Endothelial cell of umbilical vein (primary cell): ENCODE results near the gene NARS2. TPM values are rescaled to one million over a fixed set of nuclear protein-coding genes. Genes with fewer than 3 reads are reported as not detected.

Source experiments
- BruUV-seq: library from RNA; stranded (reverse); fragments of 400-500 nt; replicated peaks from 2 replicates; lab custom pipeline; 2021; lab: Mats Ljungman, UMichigan
- CTCF ChIA-PET: fragments of 300-600, 350-600 bp; sonication (Branson Sonifier 250); formaldehyde crosslinking; loops from one replicate; lab custom pipeline; 2021; ENCODE audit warnings: antibody characterized with exemption, inconsistent platforms; lab: Charles Lee
- POLR2A ChIA-PET: fragments of 300-600, 350-600 bp; sonication (Branson Sonifier 250); formaldehyde crosslinking; loops from one replicate; lab custom pipeline; 2021; ENCODE audit warnings: antibody characterized with exemption, inconsistent platforms; lab: Charles Lee
- DNase-seq: peaks from one replicate; pipeline ENCODE4 v3.0.0-alpha.2; 2011; ENCODE audit warnings: low read depth, low spot score
- FAIRE-seq: peaks from 2 replicates; lab custom pipeline; 2011; peaks lifted over from hg19 to GRCh38; lab: Jason Lieb, UNC
- H2AFZ ChIP-seq: 2 replicates; pipeline ENCODE4 v1.6.0; 2012; ENCODE audit warnings: low read depth, low read length, control low read depth, inconsistent platforms
- H3K27ac ChIP-seq: 2 replicates; pipeline ENCODE4 v1.5.1; 2011; ENCODE audit warnings: low read depth, mild to moderate bottlenecking, control low read depth, low read length, moderate library complexity; ENCODE audit not compliant: insufficient read depth
- H3K27me3 ChIP-seq, 2 experiments: 2 replicates each; pipeline versions ENCODE4 v1.6.0 to v1.6.1; 2011; ENCODE audit warnings: low read length in 2 of 2, mixed read lengths in 1 of 2; ENCODE audit not compliant: control insufficient read depth in 2 of 2, insufficient read depth in 2 of 2
- H3K36me3 ChIP-seq, 2 experiments: 2 replicates in 1 of 2; 3 replicates in 1 of 2; pipeline ENCODE4 v1.5.1; 2011; ENCODE audit warnings: low read length in 2 of 2, mild to moderate bottlenecking in 1 of 2, moderate library complexity in 1 of 2; ENCODE audit not compliant: control insufficient read depth in 2 of 2, insufficient read depth in 2 of 2; ENCODE audit errors: extremely low read depth in 1 of 2
- H3K4me1 ChIP-seq: 3 replicates; pipeline ENCODE4 v1.5.1; 2011; ENCODE audit warnings: mild to moderate bottlenecking, low read length; ENCODE audit not compliant: control insufficient read depth, insufficient read depth; ENCODE audit errors: extremely low read depth
- H3K4me2 ChIP-seq: 2 replicates; pipeline ENCODE4 v1.6.1; 2011; ENCODE audit warnings: low read length, control low read depth, mixed read lengths; ENCODE audit not compliant: insufficient read depth
- H3K4me3 ChIP-seq, 3 experiments: fragments of 200-600 bp in 1 of 3; sonication (generic), shearing (Covaris generic) in 1 of 3; replicated peaks in 1 of 3; 2 replicates each; pipeline ENCODE4 v1.5.1; 2011 to 2016; ENCODE audit warnings: control low read depth in 3 of 3, low read length in 3 of 3, mild to moderate bottlenecking in 2 of 3, inconsistent platforms in 1 of 3, low read depth in 1 of 3, moderate library complexity in 1 of 3; ENCODE audit not compliant: insufficient read depth in 1 of 3
- H3K79me2 ChIP-seq: 2 replicates; pipeline ENCODE4 v1.6.0; 2012; ENCODE audit warnings: low read length, inconsistent platforms; ENCODE audit not compliant: control insufficient read depth, insufficient read depth
- H3K9ac ChIP-seq: replicated peaks from 2 replicates; pipeline ENCODE3; 2011; ENCODE audit warnings: low read length, control low read depth; ENCODE audit not compliant: insufficient read depth; ENCODE audit errors: extremely low read depth
- H3K9me1 ChIP-seq: replicated peaks from 3 replicates; pipeline ENCODE4 v1.6.0; 2011; ENCODE audit warnings: mild to moderate bottlenecking, low read length; ENCODE audit not compliant: control insufficient read depth, insufficient read depth; ENCODE audit errors: extremely low read depth
- H3K9me3 ChIP-seq: replicated peaks from 2 replicates; pipeline ENCODE4 v1.5.1; 2012; ENCODE audit warnings: low read length, inconsistent platforms; ENCODE audit not compliant: control insufficient read depth, insufficient read depth
- H4K20me1 ChIP-seq: replicated peaks from 2 replicates; pipeline ENCODE3; 2011; ENCODE audit warnings: mild to moderate bottlenecking, low read length; ENCODE audit not compliant: control insufficient read depth, insufficient read depth; ENCODE audit errors: extremely low read depth
- CTCF ChIP-seq, 2 donors: IDR thresholded peaks; 1 replicate in 1 of 2; 2 replicates in 1 of 2; pipeline ENCODE4 v1.5.1; 2011; ENCODE audit warnings: low read length in 2 of 2, mild to moderate bottlenecking in 2 of 2, moderate library complexity in 2 of 2, control low read depth in 1 of 2, inconsistent platforms in 1 of 2, low read depth in 1 of 2; ENCODE audit not compliant: insufficient read depth in 1 of 2; ENCODE audit errors: extremely low read depth in 1 of 2
- EZH2 ChIP-seq: IDR thresholded peaks from 2 replicates; pipeline ENCODE4 v1.6.1; 2012; ENCODE audit warnings: borderline replicate concordance, low read depth, mild to moderate bottlenecking, moderate library complexity, low read length, inconsistent platforms; ENCODE audit not compliant: severe bottlenecking
- FOS ChIP-seq: IDR thresholded peaks from 2 replicates; pipeline ENCODE4 v1.6.1; 2011; ENCODE audit warnings: mild to moderate bottlenecking, low read length, moderate library complexity, borderline replicate concordance; ENCODE audit not compliant: insufficient read depth
- GATA2 ChIP-seq: IDR thresholded peaks from 2 replicates; pipeline ENCODE4 v1.7.0; 2011; ENCODE audit warnings: low read depth, mild to moderate bottlenecking, moderate library complexity, mixed read lengths, low read length; ENCODE audit not compliant: insufficient read length, insufficient read depth
- JUN ChIP-seq: IDR thresholded peaks from 2 replicates; pipeline ENCODE4 v1.6.1; 2011; ENCODE audit warnings: borderline replicate concordance, low read depth; ENCODE audit not compliant: insufficient read length, insufficient read depth
- MAX ChIP-seq: IDR thresholded peaks from 2 replicates; pipeline ENCODE4 v1.6.1; 2011; ENCODE audit not compliant: insufficient read depth, insufficient read length
- MYC ChIP-seq: IDR thresholded peaks from one replicate; pipeline ENCODE4 v1.6.1; 2011; ENCODE audit warnings: mild to moderate bottlenecking, low read depth, low read length
- POLR2A ChIP-seq: IDR thresholded peaks from 2 replicates; pipeline ENCODE4 v1.6.1; 2012; ENCODE audit warnings: low read depth, mild to moderate bottlenecking, control low read depth, low read length
- POLR2AphosphoS5 ChIP-seq: IDR thresholded peaks from 2 replicates; pipeline ENCODE4 v1.6.1; 2012; ENCODE audit warnings: low read depth, mild to moderate bottlenecking, control low read depth, low read length, moderate library complexity; ENCODE audit not compliant: insufficient read depth
- dilution Hi-C: fragments of 300-500 bp; cut with MboI; formaldehyde crosslinking; loops from one replicate; pipeline ENCODE4 v1.15.0; 2019; ENCODE audit warnings: low sequenced_read_pairs; ENCODE audit not compliant: extremely low pct_ligation_motif_present
- intact Hi-C: fragments of 100-400 bp; cut with micrococcal nuclease; formaldehyde crosslinking; loops from one replicate; pipeline ENCODE4 v1.10.0; 2022
- polyA plus RNA-seq, 4 experiments: library from polyadenylated mRNA; depleted of rRNA in 3 of 4; stranded (reverse) in 3 of 4; unstranded in 1 of 4; fragments of >200 nt; gene quantifications; 2 replicates each; pipeline versions ENCODE4 v1.2.1 to v1.2.3, GENCODE V29; 2011 to 2012; ENCODE audit warnings: missing spikeins in 1 of 4
- total RNA-seq: library from RNA; stranded (reverse); gene quantifications from 2 replicates; pipeline ENCODE4 v1.2.3, GENCODE V29; 2021

The NARS2 gene
- total and polyA plus RNA-seq, 2 donors (not counting 3 experiments of a cell fraction or from before 2014, with no cell fraction given): 6.9 to 16.7 TPM

- Histone ChIP-seq H3K4me3 (no peak overlapping the region), H3K27me3 (no peaks in the 10 kb centered on the region), H3K79me2 (no peaks in the 10 kb centered on the region), H4K20me1 (no peaks in the 10 kb centered on the region), H2AFZ (no peak overlapping the region), H3K4me1 (no peaks in the 10 kb centered on the region), H3K4me2 (no peak overlapping the region), H3K36me3 (no peaks in the 10 kb centered on the region), H3K27ac (no peak overlapping the region), H3K9me3 (no peaks in the 10 kb centered on the region), H3K9ac (no peak overlapping the region), H3K9me1 (no peaks in the 10 kb centered on the region)
- BruUV-seq: no TSS peak
- dilution Hi-C loops (no loop called here), intact Hi-C loops (no loop called here)
- ChIA-PET POLR2A (no interaction called here), CTCF (interaction anchor here (0.7 to 2.1 kb wide), 4 partner anchors 9 to 54 kb away, joined by 3 to 9 read pairs (median 3); no protein-coding TSS in a partner anchor)
- no peak for FAIRE-seq
- TF ChIP-seq POLR2A (no peak), POLR2AphosphoS5 (no peak), EZH2 (no peak), MYC (no peak), CTCF (IDR thresholded peaks at IDR 0.05; ENCODE audit: extremely low read depth in 1 of 2, insufficient read depth in 1 of 2, low read depth in 1 of 2, low read length in 2 of 2) (no peak), MAX (no peak), JUN (no peak), FOS (no peak), GATA2 (no peak)
- DNase-seq: no peak
Measured at GRCh38 chr11:78548911-78549590, 25.6 kb downstream of the NARS2 start.
